HG02840 (cell line): ENCODE results near the gene PIK3AP1.
"Not testable (repeated sequence)": the region's sequence is repeated elsewhere in the genome, so short reads cannot be mapped to it uniquely, and the experiment has no call there.

Source experiments
- ATAC-seq: cut with Tn5 transposase; IDR thresholded peaks from one replicate; pipeline ENCODE4 v1.9.1; 2021; ENCODE audit warnings: mild to moderate bottlenecking, moderate library complexity, moderate number of reproducible peaks; ENCODE audit not compliant: unreplicated experiment, low FRiP score

PIK3AP1 gene

GRCh38 chr10:96548589-96548988 lies 171.7 kb downstream of the PIK3AP1 start:
- ATAC-seq, result no peak

DNA sequence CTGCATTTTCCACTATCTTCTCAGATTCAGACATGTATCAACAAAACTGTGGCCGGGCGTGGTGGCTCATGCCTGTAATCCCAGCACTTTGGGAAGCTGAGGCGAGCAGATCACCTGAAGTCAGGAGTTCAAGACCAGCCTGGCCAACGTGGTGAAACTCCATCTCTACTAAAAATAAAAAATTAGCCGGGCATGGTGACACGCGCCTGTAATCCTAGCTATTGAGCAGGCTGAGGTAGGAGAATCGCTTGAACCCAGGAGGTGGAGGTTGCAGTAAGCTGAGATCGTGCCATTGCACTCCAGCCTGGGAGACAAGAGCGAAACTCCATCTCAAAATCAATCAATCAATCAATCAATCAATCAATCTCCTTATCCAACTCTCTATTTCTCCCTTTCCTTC lies 174.8 kb downstream of the PIK3AP1 start:
- ATAC-seq, result not testable (repeated sequence)
